Coronary artery (tissue), 2 donors: ENCODE data around the gene TRNAU1AP.
"Not testable (repeated sequence)": the region's sequence is repeated elsewhere in the genome, so short reads cannot be mapped to it uniquely, and the experiment has no call there.

ENCODE experiments used
- DNase-seq: peaks from one replicate; pipeline ENCODE4 v3.0.0-alpha.2; 2017; ENCODE audit warnings: low spot score
- H3K27ac ChIP-seq, 2 donors: fragments of 200-600 bp; sonication (generic); one replicate each; pipeline ENCODE4 v1.5.1; 2016 to 2019
- H3K4me3 ChIP-seq: fragments of 200-600 bp; sonication (generic); 2 replicates; pipeline ENCODE4 v1.5.1; 2016; ENCODE audit warnings: mild to moderate bottlenecking, moderate library complexity
- CTCF ChIP-seq: fragments of 200-600 bp; sonication (generic); IDR thresholded peaks from one replicate; pipeline ENCODE4 v1.5.1; 2019; ENCODE audit warnings: antibody characterized with exemption

TRNAU1AP gene

GRCh38 chr1:28566931-28567330, 14.0 kb downstream of the TRNAU1AP start:
- Histone ChIP-seq H3K4me3 (no peak overlapping the region), H3K27ac (no peak overlapping the region)
- no peak for DNase-seq
- TF ChIP-seq CTCF: no peak

- no peak overlapping the region for H3K4me3 ChIP-seq
- DNase-seq: no peak
- no peak for TF ChIP-seq CTCF
Measured at GRCh38 chr1:28571911-28572310, 19.0 kb downstream of the TRNAU1AP start.

DNA sequence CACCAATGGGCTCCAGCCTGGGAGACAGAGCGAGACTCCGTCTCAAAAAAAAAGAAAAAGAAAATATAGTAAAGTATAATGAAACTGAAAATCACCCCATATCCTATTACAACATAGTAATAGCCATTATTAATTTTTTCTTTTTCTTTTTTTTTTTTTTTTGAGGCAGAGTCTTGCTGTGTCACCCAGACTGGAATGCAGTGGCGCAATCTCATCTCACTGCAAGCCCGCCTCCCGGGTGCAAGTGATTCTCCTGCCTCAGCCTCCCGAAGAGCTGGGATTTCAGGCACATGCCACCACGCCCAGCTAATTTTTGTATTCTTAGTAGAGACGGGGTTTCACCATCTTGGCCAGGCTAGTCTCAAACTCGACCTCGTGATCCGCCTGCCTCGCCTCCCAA, 20.0 kb downstream of the TRNAU1AP start:
- H3K27ac ChIP-seq, DNase-seq, H3K4me3 ChIP-seq: not testable (repeated sequence)

More at GRCh38 chr1:28571911-28572310, 19.0 kb downstream of the TRNAU1AP start:
- no peak overlapping the region for H3K27ac ChIP-seq

DNA sequence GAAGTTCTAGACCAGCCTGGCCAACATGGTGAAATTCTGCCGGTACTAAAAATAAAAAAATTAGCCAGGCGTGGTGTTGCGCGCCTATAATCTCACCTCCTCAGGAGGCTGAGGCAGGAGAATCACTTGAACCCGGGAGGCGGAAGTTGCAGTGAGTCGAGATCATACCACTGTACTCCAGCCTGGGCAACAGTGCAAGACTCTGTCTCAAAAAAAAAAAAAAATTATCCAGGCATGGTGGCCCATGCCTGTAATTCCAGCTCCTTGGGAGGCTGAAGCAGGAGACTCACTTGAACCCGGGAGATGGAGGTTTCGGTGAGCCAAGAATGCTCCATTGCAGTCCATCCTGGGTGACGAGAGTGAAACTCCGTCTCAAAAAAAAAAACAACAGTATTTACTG, 20.7 kb downstream of the TRNAU1AP start:
- Histone ChIP-seq H3K27ac (no peak overlapping the region), H3K4me3 (no peak overlapping the region)
- DNase-seq: no peak
- no peak for TF ChIP-seq CTCF

GRCh38 chr1:28577052-28577678, 24.3 kb downstream of the TRNAU1AP start:
- no peak for TF ChIP-seq CTCF
- no peak for DNase-seq
- H3K27ac ChIP-seq: no peak overlapping the region
- H3K4me3 ChIP-seq: no peak overlapping the region

DNA sequence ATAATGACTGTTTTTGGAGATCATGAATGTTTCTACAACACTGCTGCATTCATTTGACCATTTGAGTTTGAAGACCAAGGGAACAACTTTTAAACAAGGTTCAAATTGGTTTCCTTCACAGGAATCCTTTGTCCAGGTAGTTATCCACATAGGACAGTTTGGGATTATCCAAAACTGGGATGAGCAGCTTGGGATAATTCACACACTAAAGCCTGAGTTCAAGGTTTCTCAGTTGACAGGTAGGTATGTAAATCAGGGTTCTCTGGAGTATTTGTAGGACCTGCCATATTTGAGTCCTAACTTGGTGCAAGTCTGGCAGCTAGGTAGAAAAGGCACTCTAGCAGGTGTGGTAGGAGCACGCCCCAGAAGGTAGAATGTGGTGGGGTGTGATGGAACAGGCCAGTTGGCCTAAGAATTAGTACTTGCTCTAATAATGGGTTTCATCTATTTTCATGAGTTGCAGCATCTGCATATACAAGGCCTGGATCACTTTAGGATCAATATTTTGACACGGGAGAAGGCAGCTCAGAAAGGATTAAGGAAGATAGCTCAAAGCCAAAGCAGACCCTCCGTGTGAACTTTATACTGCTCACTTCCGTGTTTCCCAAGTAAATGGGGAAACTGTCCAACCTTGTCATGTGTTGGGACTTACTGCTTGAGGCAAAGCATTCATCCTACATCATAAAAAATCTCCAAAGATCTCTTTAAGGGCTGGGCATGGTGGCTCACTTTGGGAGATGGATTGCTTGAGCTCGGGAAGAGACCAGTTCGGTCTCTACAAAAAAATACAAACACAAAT, 25.1 kb downstream of the TRNAU1AP start:
- no peak for TF ChIP-seq CTCF
- no peak overlapping the region for H3K27ac ChIP-seq

GRCh38 chr1:28578696-28579218, 25.9 kb downstream of the TRNAU1AP start:
- no peak for TF ChIP-seq CTCF
- DNase-seq: no peak
- Histone ChIP-seq H3K4me3 (no peak overlapping the region), H3K27ac (no peak overlapping the region)

More for the DNA sequence above, 25.1 kb downstream of the TRNAU1AP start:
- no peak overlapping the region for H3K4me3 ChIP-seq
- no peak for DNase-seq
